ENCODE data around the gene SLC35F2.

DNA sequence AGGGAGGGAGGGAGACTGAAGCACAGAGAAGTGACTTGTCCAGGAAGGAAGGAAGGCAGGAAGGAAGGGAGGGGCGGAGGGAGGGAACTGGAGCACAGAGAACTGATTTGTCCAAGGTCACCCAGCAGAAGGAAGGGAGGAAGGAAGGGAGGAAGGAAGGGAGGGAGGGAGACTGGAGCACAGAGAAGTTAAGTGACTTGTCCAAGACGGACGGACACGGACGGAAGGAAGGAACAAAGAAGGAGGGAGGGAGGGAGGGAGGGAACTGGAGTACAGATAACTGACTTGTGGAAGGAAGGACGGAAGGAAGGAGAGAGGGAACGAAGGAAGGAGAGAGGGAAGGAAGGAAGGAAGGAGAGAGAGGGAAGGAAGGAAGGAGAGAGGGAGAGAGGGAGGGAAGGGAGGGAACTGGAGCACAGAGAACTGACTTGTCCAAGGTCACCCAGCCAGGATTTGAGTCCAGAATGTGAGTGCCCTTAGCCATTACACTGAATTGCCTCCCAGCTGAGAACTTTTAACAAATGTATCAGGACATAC is 1.5 kb downstream of the SLC35F2 start:
- TF ChIP-seq, protein P1, sequence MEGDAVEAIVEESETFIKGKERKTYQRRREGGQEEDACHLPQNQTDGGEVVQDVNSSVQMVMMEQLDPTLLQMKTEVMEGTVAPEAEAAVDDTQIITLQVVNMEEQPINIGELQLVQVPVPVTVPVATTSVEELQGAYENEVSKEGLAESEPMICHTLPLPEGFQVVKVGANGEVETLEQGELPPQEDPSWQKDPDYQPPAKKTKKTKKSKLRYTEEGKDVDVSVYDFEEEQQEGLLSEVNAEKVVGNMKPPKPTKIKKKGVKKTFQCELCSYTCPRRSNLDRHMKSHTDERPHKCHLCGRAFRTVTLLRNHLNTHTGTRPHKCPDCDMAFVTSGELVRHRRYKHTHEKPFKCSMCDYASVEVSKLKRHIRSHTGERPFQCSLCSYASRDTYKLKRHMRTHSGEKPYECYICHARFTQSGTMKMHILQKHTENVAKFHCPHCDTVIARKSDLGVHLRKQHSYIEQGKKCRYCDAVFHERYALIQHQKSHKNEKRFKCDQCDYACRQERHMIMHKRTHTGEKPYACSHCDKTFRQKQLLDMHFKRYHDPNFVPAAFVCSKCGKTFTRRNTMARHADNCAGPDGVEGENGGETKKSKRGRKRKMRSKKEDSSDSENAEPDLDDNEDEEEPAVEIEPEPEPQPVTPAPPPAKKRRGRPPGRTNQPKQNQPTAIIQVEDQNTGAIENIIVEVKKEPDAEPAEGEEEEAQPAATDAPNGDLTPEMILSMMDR (IDR thresholded peaks at IDR 0.05; ENCODE audit: insufficient read depth, low read length), result no peak
- TF ChIP-seq, protein P2, sequence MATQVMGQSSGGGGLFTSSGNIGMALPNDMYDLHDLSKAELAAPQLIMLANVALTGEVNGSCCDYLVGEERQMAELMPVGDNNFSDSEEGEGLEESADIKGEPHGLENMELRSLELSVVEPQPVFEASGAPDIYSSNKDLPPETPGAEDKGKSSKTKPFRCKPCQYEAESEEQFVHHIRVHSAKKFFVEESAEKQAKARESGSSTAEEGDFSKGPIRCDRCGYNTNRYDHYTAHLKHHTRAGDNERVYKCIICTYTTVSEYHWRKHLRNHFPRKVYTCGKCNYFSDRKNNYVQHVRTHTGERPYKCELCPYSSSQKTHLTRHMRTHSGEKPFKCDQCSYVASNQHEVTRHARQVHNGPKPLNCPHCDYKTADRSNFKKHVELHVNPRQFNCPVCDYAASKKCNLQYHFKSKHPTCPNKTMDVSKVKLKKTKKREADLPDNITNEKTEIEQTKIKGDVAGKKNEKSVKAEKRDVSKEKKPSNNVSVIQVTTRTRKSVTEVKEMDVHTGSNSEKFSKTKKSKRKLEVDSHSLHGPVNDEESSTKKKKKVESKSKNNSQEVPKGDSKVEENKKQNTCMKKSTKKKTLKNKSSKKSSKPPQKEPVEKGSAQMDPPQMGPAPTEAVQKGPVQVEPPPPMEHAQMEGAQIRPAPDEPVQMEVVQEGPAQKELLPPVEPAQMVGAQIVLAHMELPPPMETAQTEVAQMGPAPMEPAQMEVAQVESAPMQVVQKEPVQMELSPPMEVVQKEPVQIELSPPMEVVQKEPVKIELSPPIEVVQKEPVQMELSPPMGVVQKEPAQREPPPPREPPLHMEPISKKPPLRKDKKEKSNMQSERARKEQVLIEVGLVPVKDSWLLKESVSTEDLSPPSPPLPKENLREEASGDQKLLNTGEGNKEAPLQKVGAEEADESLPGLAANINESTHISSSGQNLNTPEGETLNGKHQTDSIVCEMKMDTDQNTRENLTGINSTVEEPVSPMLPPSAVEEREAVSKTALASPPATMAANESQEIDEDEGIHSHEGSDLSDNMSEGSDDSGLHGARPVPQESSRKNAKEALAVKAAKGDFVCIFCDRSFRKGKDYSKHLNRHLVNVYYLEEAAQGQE (IDR thresholded peaks at IDR 0.05; ENCODE audit: insufficient replicate concordance, low read depth), result no peak
- TF ChIP-seq GABPA (IDR thresholded peaks at IDR 0.05; ENCODE audit: low read depth), result no peak
- no peak for TF ChIP-seq POLR2AphosphoS5 (IDR thresholded peaks at IDR 0.05; ENCODE audit: low read depth)
